ENCODE data around the gene STRN.
"Not testable (repeated sequence)": the region's sequence is repeated elsewhere in the genome, so short reads cannot be mapped to it uniquely, and the experiment has no call there.

STRN gene

DNA sequence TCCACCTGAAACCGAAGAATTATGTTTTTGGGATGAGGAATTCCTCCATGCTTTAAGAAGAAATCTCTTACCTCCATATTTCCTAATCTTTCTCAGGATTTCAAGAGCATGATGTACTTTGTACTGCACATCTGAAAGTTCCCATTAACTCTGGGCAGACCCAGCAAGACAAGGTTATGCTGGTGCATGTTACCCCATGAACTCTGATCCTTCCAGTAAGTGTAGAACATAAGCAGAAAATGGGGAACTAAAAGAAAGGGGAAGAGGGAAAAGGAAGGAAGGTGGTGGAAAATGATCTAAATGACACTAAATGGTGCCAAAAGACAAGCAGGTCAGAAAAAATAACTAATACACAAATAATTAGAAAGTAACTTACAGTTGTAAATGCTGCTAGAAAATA lies 50.7 kb downstream of the STRN start:
- Histone ChIP-seq H3K27me3 (ENCODE audit: low read depth) (no peaks in the 10 kb centered on the region), H3K9me3 (no peaks in the 10 kb centered on the region), H3K36me3 (replicated peaks) (no peaks in the 10 kb centered on the region), H3K4me3 (no peak overlapping the region), H3K4me1 (peaks cover under 1% of the 10 kb centered on the region)
- in situ Hi-C loops (cut with MboI; ENCODE audit: low sequenced_read_pairs): no loop called here
- no peak for DNase-seq (ENCODE audit: low spot score in 2 of 2)

DNA sequence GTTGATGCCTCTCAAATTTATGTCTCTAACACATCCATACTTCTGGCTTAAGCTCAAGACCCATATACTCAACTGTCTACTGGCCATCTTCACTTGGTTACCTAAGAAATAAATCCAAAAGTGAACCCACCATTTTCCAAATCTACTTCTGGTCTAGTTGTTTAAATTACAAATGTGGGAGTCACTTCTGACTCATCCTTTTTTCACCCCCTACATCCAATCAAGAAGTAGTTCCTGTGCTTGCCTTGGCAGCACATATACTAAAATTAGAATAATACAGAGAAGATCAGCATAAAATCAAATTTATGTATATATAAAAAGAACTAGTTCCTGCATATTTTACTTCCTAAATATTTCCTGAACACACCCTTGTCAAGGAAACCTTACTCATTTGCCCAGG lies 53.6 kb downstream of the STRN start:
- Histone ChIP-seq H3K4me3 (no peak overlapping the region), H3K4me1 (peaks cover 12% of the 10 kb centered on the region), H3K9me3 (no peaks in the 10 kb centered on the region), H3K36me3 (replicated peaks) (no peaks in the 10 kb centered on the region), H3K27me3 (ENCODE audit: low read depth) (no peaks in the 10 kb centered on the region)
- in situ Hi-C loops (cut with MboI; ENCODE audit: low sequenced_read_pairs): no loop called here
- DNase-seq (ENCODE audit: low spot score in 2 of 2): no peak

DNA sequence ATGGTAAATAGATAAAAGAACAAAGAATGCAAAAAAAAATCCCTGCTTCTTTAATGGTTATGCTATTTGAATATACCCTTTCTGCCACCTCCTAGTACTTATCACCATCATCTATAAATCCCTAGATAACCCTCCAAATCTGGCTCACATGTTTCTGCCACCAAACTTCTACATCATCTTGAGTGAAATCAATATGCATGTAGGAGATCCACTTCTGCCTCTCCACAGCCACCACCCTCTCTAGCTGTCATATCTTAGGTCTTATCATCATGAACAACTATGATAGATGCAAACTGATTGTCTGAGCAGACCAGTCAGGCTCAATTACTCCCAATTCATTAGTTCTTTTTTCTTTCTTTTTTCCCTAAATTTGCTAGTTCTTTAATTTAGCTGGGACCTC lies 55.3 kb downstream of the STRN start:
- no peak for DNase-seq (ENCODE audit: low spot score in 2 of 2)
- Histone ChIP-seq H3K4me1 (peaks cover 12% of the 10 kb centered on the region), H3K9me3 (no peaks in the 10 kb centered on the region), H3K27me3 (ENCODE audit: low read depth) (no peaks in the 10 kb centered on the region), H3K36me3 (replicated peaks) (no peaks in the 10 kb centered on the region), H3K4me3 (no peak overlapping the region)
- in situ Hi-C loops (cut with MboI; ENCODE audit: low sequenced_read_pairs): no loop called here

DNA sequence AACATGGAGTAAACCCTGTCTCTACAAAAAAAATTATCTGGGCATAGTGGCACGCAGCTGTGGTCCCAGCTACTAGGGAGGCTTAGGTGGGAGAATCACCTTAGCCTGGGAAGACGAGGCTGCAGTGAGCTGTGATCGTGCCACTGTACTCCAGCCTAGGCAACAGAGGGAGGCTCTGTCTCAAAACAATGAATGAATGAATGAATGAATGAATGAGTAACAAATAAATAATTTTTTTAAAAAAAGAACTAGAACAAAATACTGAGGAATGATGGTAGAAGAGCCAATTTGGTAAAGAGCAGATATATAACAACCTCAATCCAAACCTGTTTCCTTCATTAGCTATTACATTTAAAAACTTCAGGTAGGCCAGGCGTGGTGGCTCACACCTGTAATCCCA lies 60.1 kb downstream of the STRN start:
- no peak for DNase-seq (ENCODE audit: low spot score in 2 of 2)
- Histone ChIP-seq H3K36me3 (replicated peaks) (no peaks in the 10 kb centered on the region), H3K4me1 (peaks cover 12% of the 10 kb centered on the region), H3K4me3 (no peak overlapping the region), H3K27me3 (ENCODE audit: low read depth) (no peaks in the 10 kb centered on the region), H3K9me3 (no peaks in the 10 kb centered on the region)
- in situ Hi-C loops (cut with MboI; ENCODE audit: low sequenced_read_pairs): no loop called here

DNA sequence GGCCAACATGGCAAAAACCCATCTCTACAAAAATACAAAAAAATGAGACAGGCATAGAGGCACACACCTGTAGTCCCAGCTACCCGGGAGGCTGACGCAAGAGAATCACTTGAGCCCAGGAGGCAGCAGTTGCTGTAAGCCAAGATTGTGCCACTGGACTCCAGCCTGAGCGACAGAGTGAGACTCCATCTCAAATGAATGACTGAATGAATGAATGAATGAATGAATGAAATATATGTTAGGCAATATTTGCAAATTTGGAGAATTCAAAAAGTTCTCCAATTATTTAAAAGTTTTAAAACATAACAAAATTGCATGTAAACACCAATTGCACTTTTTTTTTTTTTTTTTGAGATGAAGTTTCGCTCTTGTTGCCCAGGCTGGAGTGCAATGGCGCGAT lies 61.7 kb downstream of the STRN start:
- no peaks in the 10 kb centered on the region for H3K9me3 ChIP-seq
- in situ Hi-C loops (cut with MboI; ENCODE audit: low sequenced_read_pairs): no loop called here
- H3K4me1 ChIP-seq: peaks cover 4% of the 10 kb centered on the region
- H3K36me3 ChIP-seq (replicated peaks): no peaks in the 10 kb centered on the region
- no peaks in the 10 kb centered on the region for H3K27me3 ChIP-seq (ENCODE audit: low read depth)
- H3K4me3 ChIP-seq: no peak overlapping the region
- no peak for DNase-seq (ENCODE audit: low spot score in 2 of 2)

DNA sequence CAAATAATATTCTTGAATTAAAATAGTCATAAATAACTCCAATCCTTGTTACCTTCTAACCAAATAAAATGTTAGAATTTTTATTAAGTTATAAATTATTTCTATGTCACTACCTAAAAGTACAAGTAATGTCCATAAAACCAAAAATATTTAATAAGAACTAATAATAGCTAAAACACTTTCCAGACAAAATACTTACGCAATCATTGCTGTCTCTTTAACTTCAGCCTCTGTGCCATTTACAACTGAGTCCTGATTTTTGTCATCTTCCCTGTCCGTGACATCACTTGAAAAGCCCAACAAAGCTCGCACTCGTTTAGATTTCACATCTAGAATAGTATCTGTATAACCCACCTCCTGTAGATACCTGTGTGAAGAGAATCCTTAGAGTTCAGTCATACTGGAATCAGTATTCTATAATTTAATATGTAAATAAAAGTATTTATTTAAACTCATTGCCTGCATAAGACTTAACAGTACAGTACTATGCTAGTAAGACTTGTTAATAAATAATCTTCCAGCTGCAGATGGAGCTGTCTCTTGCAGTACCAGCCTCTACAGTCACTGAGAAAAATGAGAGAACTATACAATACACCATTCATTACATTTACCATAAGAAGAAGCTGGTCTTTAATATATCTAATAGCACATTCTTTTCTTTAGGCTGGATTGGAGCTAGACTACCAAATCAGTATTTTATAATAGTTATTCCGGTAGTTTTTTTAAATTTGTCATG lies 63.8 kb downstream of the STRN start:
- no peaks in the 10 kb centered on the region for H3K9me3 ChIP-seq
- peaks cover 8% of the 10 kb centered on the region for H3K4me1 ChIP-seq
- in situ Hi-C loops (cut with MboI; ENCODE audit: low sequenced_read_pairs): no loop called here
- H3K36me3 ChIP-seq (replicated peaks): no peaks in the 10 kb centered on the region
- DNase-seq (ENCODE audit: low spot score in 2 of 2): no peak
- H3K27me3 ChIP-seq (ENCODE audit: low read depth): no peaks in the 10 kb centered on the region
- H3K4me3 ChIP-seq: no peak overlapping the region

DNA sequence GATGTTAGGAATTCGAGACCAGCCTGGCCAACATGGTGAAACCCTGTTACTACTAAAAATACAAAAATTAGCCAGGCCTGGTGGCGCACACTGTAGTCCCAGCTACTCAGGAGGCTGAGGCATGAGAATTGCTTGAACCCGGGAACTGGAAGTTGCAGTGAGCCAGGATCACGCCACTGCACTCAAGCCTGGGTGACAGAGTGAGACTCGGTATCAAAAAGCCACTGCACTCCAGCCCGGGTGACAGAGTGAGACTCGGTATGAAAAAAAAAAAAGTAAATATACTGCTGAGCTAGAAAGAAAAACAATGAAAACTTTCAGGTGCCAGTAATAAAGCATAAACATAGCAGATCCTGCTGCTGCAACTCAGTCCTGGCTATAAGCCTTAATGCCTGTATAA lies 73.5 kb downstream of the STRN start:
- peaks cover 6% of the 10 kb centered on the region; the same call in 1 of the 2 replicates for H3K36me3 ChIP-seq (replicated peaks)
- DNase-seq (ENCODE audit: low spot score in 2 of 2): no peak
- no peaks in the 10 kb centered on the region for H3K27me3 ChIP-seq (ENCODE audit: low read depth)
- in situ Hi-C loops (cut with MboI; ENCODE audit: low sequenced_read_pairs): no loop called here
- no peak overlapping the region for H3K4me3 ChIP-seq
- no peaks in the 10 kb centered on the region for H3K4me1 ChIP-seq
- H3K9me3 ChIP-seq: no peaks in the 10 kb centered on the region

DNA sequence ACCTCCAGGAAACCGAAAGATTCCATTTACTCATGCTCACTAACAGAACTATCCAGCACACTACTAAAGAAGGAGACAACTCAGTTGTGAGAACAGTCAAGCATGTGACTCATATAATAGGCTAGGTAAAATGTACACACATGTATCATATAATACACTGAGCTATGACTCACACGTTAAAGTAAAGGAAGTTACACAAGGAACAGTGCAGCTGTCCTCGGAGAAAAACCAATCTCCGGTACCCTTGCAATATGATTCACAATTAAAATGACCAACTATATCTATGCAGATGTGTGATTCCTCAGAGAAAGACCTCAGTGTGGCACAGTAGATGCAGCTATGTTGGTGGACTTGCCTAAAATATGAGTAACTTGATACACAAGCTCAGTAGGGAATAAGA lies 76.5 kb downstream of the STRN start:
- no peaks in the 10 kb centered on the region for H3K27me3 ChIP-seq (ENCODE audit: low read depth)
- in situ Hi-C loops (cut with MboI; ENCODE audit: low sequenced_read_pairs): no loop called here
- H3K9me3 ChIP-seq: no peaks in the 10 kb centered on the region
- peaks cover 6% of the 10 kb centered on the region; the same call in 1 of the 2 replicates for H3K36me3 ChIP-seq (replicated peaks)
- H3K4me3 ChIP-seq: no peak overlapping the region
- H3K4me1 ChIP-seq: no peaks in the 10 kb centered on the region
- DNase-seq (ENCODE audit: low spot score in 2 of 2): no peak

DNA sequence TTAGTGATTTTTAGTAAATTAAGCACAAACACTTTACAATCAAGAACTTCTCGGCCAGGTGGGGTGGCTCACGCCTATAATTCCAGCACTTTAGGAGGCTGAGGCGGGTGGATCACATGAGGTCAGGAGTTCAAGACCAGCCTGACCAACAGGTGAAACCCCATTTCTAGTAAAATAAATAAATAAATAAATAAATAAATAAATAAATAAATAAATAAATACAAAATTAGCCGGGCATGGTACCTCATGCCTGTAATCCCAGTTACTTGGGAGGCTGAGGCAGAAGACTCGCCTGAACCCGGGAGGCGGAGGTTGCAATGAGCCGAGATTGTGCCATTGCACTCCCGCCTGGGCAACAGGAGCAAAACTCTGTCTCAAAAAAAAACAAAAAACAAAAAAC lies 79.2 kb downstream of the STRN start:
- H3K9me3 ChIP-seq; H3K27me3 ChIP-seq (ENCODE audit: low read depth); in situ Hi-C loops (cut with MboI; ENCODE audit: low sequenced_read_pairs); H3K4me3 ChIP-seq; H3K4me1 ChIP-seq; H3K36me3 ChIP-seq (replicated peaks); DNase-seq (ENCODE audit: low spot score in 2 of 2): not testable (repeated sequence)

DNA sequence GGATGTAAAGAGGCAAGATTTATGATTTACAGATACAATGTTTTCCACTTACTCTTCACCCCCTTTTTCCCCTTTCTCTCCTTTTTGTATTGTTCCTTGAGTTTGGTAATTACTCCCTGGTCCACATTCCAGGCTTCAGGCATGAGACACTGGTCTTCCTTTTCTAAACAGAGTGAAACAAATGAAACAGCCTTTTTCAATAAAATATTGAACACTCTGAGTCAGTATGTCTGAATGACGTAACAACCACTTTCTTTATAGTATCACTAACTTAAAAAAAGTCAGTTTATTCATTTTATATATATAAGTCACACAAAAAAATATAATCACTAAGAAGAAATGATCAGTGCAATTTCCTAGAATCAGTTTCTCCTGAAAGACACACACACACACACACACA lies 79.7 kb downstream of the STRN start:
- Histone ChIP-seq H3K36me3 (replicated peaks) (no peaks in the 10 kb centered on the region), H3K4me1 (no peaks in the 10 kb centered on the region), H3K4me3 (no peak overlapping the region), H3K27me3 (ENCODE audit: low read depth) (no peaks in the 10 kb centered on the region), H3K9me3 (no peaks in the 10 kb centered on the region)
- in situ Hi-C loops (cut with MboI; ENCODE audit: low sequenced_read_pairs): no loop called here
- no peak for DNase-seq (ENCODE audit: low spot score in 2 of 2)

DNA sequence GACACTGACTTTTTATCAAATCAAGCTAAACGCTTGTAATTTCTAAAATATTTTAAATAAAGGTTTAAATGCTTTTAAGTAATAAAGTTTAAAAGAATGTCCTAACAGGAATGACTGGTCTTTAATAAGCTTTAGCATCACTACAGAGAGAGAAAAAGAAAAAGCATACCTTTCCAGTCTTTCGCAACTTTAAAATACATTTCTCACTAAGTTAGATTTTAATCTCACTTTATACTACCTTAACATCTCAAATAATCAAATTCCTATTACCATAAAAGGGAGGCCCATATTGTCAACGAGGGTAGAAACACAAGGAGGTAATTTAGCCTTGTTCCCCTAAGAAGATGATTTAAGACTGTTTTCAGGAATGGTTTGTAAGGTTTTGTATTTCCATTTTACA lies 80.7 kb downstream of the STRN start:
- no peaks in the 10 kb centered on the region; the same call in 1 of the 2 replicates for H3K36me3 ChIP-seq (replicated peaks)
- in situ Hi-C loops (cut with MboI; ENCODE audit: low sequenced_read_pairs): no loop called here

DNA sequence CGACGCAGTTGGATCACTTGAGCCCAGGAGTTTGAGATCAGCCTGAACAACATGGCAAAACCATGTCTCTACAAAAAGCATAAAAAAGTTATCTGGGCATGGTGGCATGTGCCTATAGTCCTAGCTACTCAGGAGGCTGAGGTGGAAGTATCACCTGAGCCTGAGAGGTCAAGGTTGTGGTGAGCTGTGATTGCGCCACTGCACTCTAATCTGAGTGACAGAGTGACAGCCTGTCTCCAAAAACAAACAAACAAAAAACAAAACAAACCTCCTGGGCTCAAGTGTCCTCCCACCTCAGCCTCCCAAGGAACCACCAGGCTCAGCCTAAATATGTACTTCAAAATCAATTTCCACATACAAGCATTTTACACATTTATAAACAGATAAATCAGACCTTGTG lies 83.8 kb downstream of the STRN start:
- no peaks in the 10 kb centered on the region for H3K9me3 ChIP-seq
- DNase-seq (ENCODE audit: low spot score in 2 of 2): no peak
- in situ Hi-C loops (cut with MboI; ENCODE audit: low sequenced_read_pairs): no loop called here
- no peaks in the 10 kb centered on the region for H3K27me3 ChIP-seq (ENCODE audit: low read depth)
- no peak overlapping the region for H3K4me3 ChIP-seq
- H3K36me3 ChIP-seq (replicated peaks): no peaks in the 10 kb centered on the region; the same call in 1 of the 2 replicates
- H3K4me1 ChIP-seq: no peaks in the 10 kb centered on the region

More for the DNA sequence above, 80.7 kb downstream of the STRN start:
- no peaks in the 10 kb centered on the region for H3K27me3 ChIP-seq (ENCODE audit: low read depth)
- no peak for DNase-seq (ENCODE audit: low spot score in 2 of 2)
- H3K4me3 ChIP-seq: no peak overlapping the region
- H3K9me3 ChIP-seq: no peaks in the 10 kb centered on the region
- no peaks in the 10 kb centered on the region for H3K4me1 ChIP-seq

DNA sequence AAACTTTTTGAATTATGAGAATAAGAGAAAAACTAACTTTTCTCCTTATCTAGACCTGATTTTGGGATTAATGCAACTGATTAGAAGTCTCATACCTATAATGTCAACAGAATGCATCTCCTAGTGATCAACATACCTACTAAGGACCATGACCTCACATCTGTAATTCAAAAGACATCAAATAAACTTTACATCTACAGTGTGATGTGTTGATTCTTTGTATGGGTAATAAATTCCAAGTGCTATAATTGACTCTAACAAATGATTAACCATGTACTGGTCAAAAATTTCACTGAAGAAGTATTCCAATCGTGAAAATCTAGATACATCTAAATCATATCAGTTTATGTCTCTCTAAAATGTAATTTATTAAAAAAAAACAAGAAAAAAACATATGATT lies 84.5 kb downstream of the STRN start:
- Histone ChIP-seq H3K36me3 (replicated peaks) (no peaks in the 10 kb centered on the region; the same call in 1 of the 2 replicates), H3K4me3 (no peak overlapping the region), H3K27me3 (ENCODE audit: low read depth) (no peaks in the 10 kb centered on the region), H3K9me3 (no peaks in the 10 kb centered on the region), H3K4me1 (no peaks in the 10 kb centered on the region)
- no peak for DNase-seq (ENCODE audit: low spot score in 2 of 2)
- in situ Hi-C loops (cut with MboI; ENCODE audit: low sequenced_read_pairs): no loop called here

DNA sequence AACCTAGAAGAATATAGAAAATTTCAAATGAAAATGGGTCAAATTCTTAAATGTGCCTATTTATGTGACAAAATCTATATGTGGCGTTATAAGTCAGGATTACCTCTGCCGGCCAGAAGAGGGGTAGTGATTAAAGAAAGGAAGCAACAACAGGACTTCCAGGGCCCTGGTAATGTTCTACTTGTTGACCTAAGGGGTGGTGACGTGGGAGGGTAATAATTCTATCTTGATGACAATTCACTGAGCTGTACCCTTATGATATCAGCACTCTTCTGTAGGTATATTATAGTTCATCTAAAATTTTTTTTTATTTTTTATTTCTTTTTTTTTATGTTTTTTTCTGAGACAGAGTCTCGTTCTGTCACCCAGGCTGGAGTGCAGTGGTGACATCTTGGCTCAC lies 87.9 kb downstream of the STRN start:
- Histone ChIP-seq H3K4me1 (no peaks in the 10 kb centered on the region), H3K27me3 (ENCODE audit: low read depth) (no peaks in the 10 kb centered on the region), H3K9me3 (no peaks in the 10 kb centered on the region), H3K4me3 (no peak overlapping the region), H3K36me3 (replicated peaks) (peaks cover 4% of the 10 kb centered on the region)
- DNase-seq (ENCODE audit: low spot score in 2 of 2): no peak
- in situ Hi-C loops (cut with MboI; ENCODE audit: low sequenced_read_pairs): no loop called here

Measured in HAP-1 (cell line).